ENCODE results near the gene IER2.

IER2 gene

GRCh38 chr19:13122980-13123957 lies 26.9 kb upstream of the IER2 start:
- Histone ChIP-seq H2BK15ac (ENCODE audit: low read depth, poor library complexity, severe bottlenecking) (no peak overlapping the region), H2BK12ac (ENCODE audit: low read length in 2 of 2) (no peak overlapping the region), H2BK5ac (ENCODE audit: low read depth, low read length, poor library complexity, severe bottlenecking) (no peak overlapping the region), H3K79me1 (replicated peaks; ENCODE audit: low read length, poor library complexity, severe bottlenecking) (peaks cover 7% of the 10 kb centered on the region), H3K14ac (ENCODE audit: low read length in 2 of 2) (no peak overlapping the region), H4K8ac (ENCODE audit: low read length) (no peak overlapping the region), H4K91ac (ENCODE audit: low read length) (no peak overlapping the region), H3K18ac (ENCODE audit: low read depth in 1 of 2, low read length in 2 of 2) (no peak overlapping the region), H3K4me3 (ENCODE audit: insufficient read depth in 1 of 2, low read depth in 1 of 2, low read length in 2 of 2) (no peak overlapping the region), H3K36me3 (ENCODE audit: control insufficient read depth in 1 of 2, insufficient read depth in 2 of 2, low read depth in 1 of 2, low read length in 2 of 2) (peaks cover 14 to 38% of the 10 kb centered on the region in 2 experiments), H2BK120ac (ENCODE audit: low read depth, low read length) (no peak overlapping the region), H3K4me1 (ENCODE audit: control insufficient read depth, insufficient read depth, low read depth, low read length) (peaks cover 40% of the 10 kb centered on the region), H3K9ac (ENCODE audit: low read length) (no peak overlapping the region), H3K4me2 (ENCODE audit: low read length, poor library complexity, severe bottlenecking) (no peak overlapping the region), H2AK5ac (ENCODE audit: low read length, severe bottlenecking) (no peak overlapping the region), H3K23ac (ENCODE audit: low read length in 2 of 2) (no peak overlapping the region), H2AFZ (ENCODE audit: low read depth, low read length) (no peak overlapping the region), H3K9me3 (ENCODE audit: control insufficient read depth, low read length) (no peaks in the 10 kb centered on the region), H3K4ac (ENCODE audit: low read depth in 1 of 2, low read length in 2 of 2) (no peak overlapping the region), H3K27ac (ENCODE audit: low read length, poor library complexity, severe bottlenecking) (no peak overlapping the region), H3K27me3 (ENCODE audit: control insufficient read depth in 1 of 2, insufficient read depth in 1 of 2, low read length in 2 of 2) (no peaks in the 10 kb centered on the region)
- 93% methylated on average over 20 of the region's 20 CpGs for WGBS
- no peak for DNase-seq

- WGBS = 100% methylated on average over 2 of the region's 9 CpGs
- H4K91ac ChIP-seq (ENCODE audit: low read length) = no peak overlapping the region
- no peak overlapping the region for H3K4ac ChIP-seq (ENCODE audit: low read depth in 1 of 2, low read length in 2 of 2)
- no peak for DNase-seq
- peaks cover 15% of the 10 kb centered on the region for H3K4me1 ChIP-seq (ENCODE audit: control insufficient read depth, insufficient read depth, low read depth, low read length)
- H3K14ac ChIP-seq (ENCODE audit: low read length in 2 of 2) = no peak overlapping the region
- H4K8ac ChIP-seq (ENCODE audit: low read length) = no peak overlapping the region
- no peak overlapping the region for H2BK120ac ChIP-seq (ENCODE audit: low read depth, low read length)
- no peak overlapping the region for H2AFZ ChIP-seq (ENCODE audit: low read depth, low read length)
- no peak overlapping the region for H3K18ac ChIP-seq (ENCODE audit: low read depth in 1 of 2, low read length in 2 of 2)
- H3K27ac ChIP-seq (ENCODE audit: low read length, poor library complexity, severe bottlenecking) = no peak overlapping the region
- no peak overlapping the region for H3K9ac ChIP-seq (ENCODE audit: low read length)
- H2BK5ac ChIP-seq (ENCODE audit: low read depth, low read length, poor library complexity, severe bottlenecking) = no peak overlapping the region
- no peak overlapping the region for H2AK5ac ChIP-seq (ENCODE audit: low read length, severe bottlenecking)
- H3K36me3 ChIP-seq (ENCODE audit: control insufficient read depth in 1 of 2, insufficient read depth in 2 of 2, low read depth in 1 of 2, low read length in 2 of 2) = peaks cover 15 to 45% of the 10 kb centered on the region in 2 experiments
- H3K79me1 ChIP-seq (replicated peaks; ENCODE audit: low read length, poor library complexity, severe bottlenecking) = peaks cover 13% of the 10 kb centered on the region
- H3K4me3 ChIP-seq (ENCODE audit: insufficient read depth in 1 of 2, low read depth in 1 of 2, low read length in 2 of 2) = no peak overlapping the region
- H2BK12ac ChIP-seq (ENCODE audit: low read length in 2 of 2) = no peak overlapping the region
- no peak overlapping the region for H3K4me2 ChIP-seq (ENCODE audit: low read length, poor library complexity, severe bottlenecking)
- no peak overlapping the region for H2BK15ac ChIP-seq (ENCODE audit: low read depth, poor library complexity, severe bottlenecking)
- no peak overlapping the region for H3K23ac ChIP-seq (ENCODE audit: low read length in 2 of 2)
- no peaks in the 10 kb centered on the region for H3K27me3 ChIP-seq (ENCODE audit: control insufficient read depth in 1 of 2, insufficient read depth in 1 of 2, low read length in 2 of 2)
- no peaks in the 10 kb centered on the region for H3K9me3 ChIP-seq (ENCODE audit: control insufficient read depth, low read length)
Measured at GRCh38 chr19:13127051-13127450, 23.2 kb upstream of the IER2 start.

- Histone ChIP-seq H2BK120ac (ENCODE audit: low read depth, low read length) (no peak overlapping the region), H2BK15ac (ENCODE audit: low read depth, poor library complexity, severe bottlenecking) (no peak overlapping the region), H2BK5ac (ENCODE audit: low read depth, low read length, poor library complexity, severe bottlenecking) (no peak overlapping the region), H2AFZ (ENCODE audit: low read depth, low read length) (no peak overlapping the region), H3K4ac (ENCODE audit: low read depth in 1 of 2, low read length in 2 of 2) (no peak overlapping the region), H3K36me3 (ENCODE audit: control insufficient read depth in 1 of 2, insufficient read depth in 2 of 2, low read depth in 1 of 2, low read length in 2 of 2) (peaks cover 13 to 40% of the 10 kb centered on the region in 2 experiments), H3K9ac (ENCODE audit: low read length) (no peak overlapping the region), H3K14ac (ENCODE audit: low read length in 2 of 2) (no peak overlapping the region), H3K4me3 (ENCODE audit: insufficient read depth in 1 of 2, low read depth in 1 of 2, low read length in 2 of 2) (no peak overlapping the region), H2AK5ac (ENCODE audit: low read length, severe bottlenecking) (no peak overlapping the region), H2BK12ac (ENCODE audit: low read length in 2 of 2) (no peak overlapping the region), H3K4me2 (ENCODE audit: low read length, poor library complexity, severe bottlenecking) (no peak overlapping the region), H3K23ac (ENCODE audit: low read length in 2 of 2) (no peak overlapping the region), H4K8ac (ENCODE audit: low read length) (no peak overlapping the region), H3K9me3 (ENCODE audit: control insufficient read depth, low read length) (no peaks in the 10 kb centered on the region), H3K79me1 (replicated peaks; ENCODE audit: low read length, poor library complexity, severe bottlenecking) (peaks cover 13% of the 10 kb centered on the region), H3K27me3 (ENCODE audit: control insufficient read depth in 1 of 2, insufficient read depth in 1 of 2, low read length in 2 of 2) (no peaks in the 10 kb centered on the region), H3K4me1 (ENCODE audit: control insufficient read depth, insufficient read depth, low read depth, low read length) (peaks cover 13% of the 10 kb centered on the region), H4K91ac (ENCODE audit: low read length) (no peak overlapping the region), H3K18ac (ENCODE audit: low read depth in 1 of 2, low read length in 2 of 2) (no peak overlapping the region), H3K27ac (ENCODE audit: low read length, poor library complexity, severe bottlenecking) (no peak overlapping the region)
- DNase-seq = no peak
- 98% methylated on average over 6 of the region's 6 CpGs for WGBS
Measured at GRCh38 chr19:13127811-13128575, 22.2 kb upstream of the IER2 start.

DNA sequence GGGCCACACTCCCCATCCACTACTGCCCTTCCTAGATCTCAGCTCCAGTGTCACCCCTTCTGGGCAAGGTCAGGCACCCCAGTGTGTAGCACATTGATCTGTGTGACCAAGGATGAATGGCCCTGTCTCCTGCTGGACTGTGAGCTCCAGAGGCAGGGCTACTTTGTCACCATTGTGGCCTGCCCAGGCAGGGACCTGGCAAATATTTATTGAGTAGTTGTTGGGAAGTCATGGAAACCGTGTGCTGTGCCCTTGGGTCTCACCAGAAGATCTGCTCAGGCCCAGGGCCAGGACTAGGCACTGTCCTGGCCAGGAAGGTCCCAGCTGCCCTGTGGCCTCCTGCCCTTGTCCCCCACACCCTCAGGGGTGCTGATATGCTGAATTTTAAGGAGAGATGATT lies 21.6 kb upstream of the IER2 start:
- H4K91ac ChIP-seq (ENCODE audit: low read length) = no peak overlapping the region
- H3K18ac ChIP-seq (ENCODE audit: low read depth in 1 of 2, low read length in 2 of 2) = no peak overlapping the region
- no peaks in the 10 kb centered on the region for H3K27me3 ChIP-seq (ENCODE audit: control insufficient read depth in 1 of 2, insufficient read depth in 1 of 2, low read length in 2 of 2)
- H3K4ac ChIP-seq (ENCODE audit: low read depth in 1 of 2, low read length in 2 of 2) = no peak overlapping the region
- H2BK12ac ChIP-seq (ENCODE audit: low read length in 2 of 2) = no peak overlapping the region
- no peak overlapping the region for H2BK15ac ChIP-seq (ENCODE audit: low read depth, poor library complexity, severe bottlenecking)
- no peak overlapping the region for H2AFZ ChIP-seq (ENCODE audit: low read depth, low read length)
- no peak overlapping the region for H3K4me2 ChIP-seq (ENCODE audit: low read length, poor library complexity, severe bottlenecking)
- H3K79me1 ChIP-seq (replicated peaks; ENCODE audit: low read length, poor library complexity, severe bottlenecking) = peaks cover 13% of the 10 kb centered on the region
- H3K9ac ChIP-seq (ENCODE audit: low read length) = no peak overlapping the region
- H4K8ac ChIP-seq (ENCODE audit: low read length) = no peak overlapping the region
- no peaks in the 10 kb centered on the region for H3K9me3 ChIP-seq (ENCODE audit: control insufficient read depth, low read length)
- 80% methylated on average over 1 of the region's 1 CpG for WGBS
- H3K14ac ChIP-seq (ENCODE audit: low read length in 2 of 2) = no peak overlapping the region
- no peak overlapping the region for H3K23ac ChIP-seq (ENCODE audit: low read length in 2 of 2)
- H3K36me3 ChIP-seq (ENCODE audit: control insufficient read depth in 1 of 2, insufficient read depth in 2 of 2, low read depth in 1 of 2, low read length in 2 of 2) = peaks cover 13 to 40% of the 10 kb centered on the region in 2 experiments
- H2AK5ac ChIP-seq (ENCODE audit: low read length, severe bottlenecking) = no peak overlapping the region
- DNase-seq = no peak
- no peak overlapping the region for H2BK120ac ChIP-seq (ENCODE audit: low read depth, low read length)
- no peak overlapping the region for H2BK5ac ChIP-seq (ENCODE audit: low read depth, low read length, poor library complexity, severe bottlenecking)
- H3K27ac ChIP-seq (ENCODE audit: low read length, poor library complexity, severe bottlenecking) = no peak overlapping the region
- H3K4me1 ChIP-seq (ENCODE audit: control insufficient read depth, insufficient read depth, low read depth, low read length) = peaks cover 14% of the 10 kb centered on the region
- H3K4me3 ChIP-seq (ENCODE audit: insufficient read depth in 1 of 2, low read depth in 1 of 2, low read length in 2 of 2) = no peak overlapping the region

Data from mesenchymal stem cell (in vitro differentiated cells and primary cell).